GM19455 (cell line): ENCODE measurements around the gene OR1L1.

Experiments
- ATAC-seq: cut with Tn5 transposase; IDR thresholded peaks from one replicate; pipeline ENCODE4 v1.9.1; 2021; ENCODE audit not compliant: unreplicated experiment

OR1L1 gene, protein sequence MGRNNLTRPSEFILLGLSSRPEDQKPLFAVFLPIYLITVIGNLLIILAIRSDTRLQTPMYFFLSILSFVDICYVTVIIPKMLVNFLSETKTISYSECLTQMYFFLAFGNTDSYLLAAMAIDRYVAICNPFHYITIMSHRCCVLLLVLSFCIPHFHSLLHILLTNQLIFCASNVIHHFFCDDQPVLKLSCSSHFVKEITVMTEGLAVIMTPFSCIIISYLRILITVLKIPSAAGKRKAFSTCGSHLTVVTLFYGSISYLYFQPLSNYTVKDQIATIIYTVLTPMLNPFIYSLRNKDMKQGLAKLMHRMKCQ

DNA sequence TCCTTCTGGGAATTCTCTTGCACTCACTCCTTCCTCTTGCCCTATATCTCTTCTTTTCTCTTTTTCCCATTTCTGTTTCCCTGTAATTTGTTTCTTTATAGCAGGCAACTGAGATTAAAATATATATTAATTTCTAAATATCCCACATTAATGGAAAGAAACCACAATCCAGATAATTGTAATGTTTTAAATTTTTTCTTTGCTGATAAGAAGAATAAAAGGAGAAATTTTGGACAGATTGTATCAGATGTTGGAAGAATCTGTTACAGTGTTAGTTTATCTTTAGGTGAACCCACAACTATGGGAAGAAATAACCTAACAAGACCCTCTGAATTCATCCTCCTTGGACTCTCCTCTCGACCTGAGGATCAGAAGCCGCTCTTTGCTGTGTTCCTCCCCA lies at the start of gene OR1L1:
Gene OR1L1 (plus strand): TSS at position 301 of the 400 bp plus-strand sequence. CDS start 0 bp downstream, at position 301.
- ATAC-seq, result no peak

DNA sequence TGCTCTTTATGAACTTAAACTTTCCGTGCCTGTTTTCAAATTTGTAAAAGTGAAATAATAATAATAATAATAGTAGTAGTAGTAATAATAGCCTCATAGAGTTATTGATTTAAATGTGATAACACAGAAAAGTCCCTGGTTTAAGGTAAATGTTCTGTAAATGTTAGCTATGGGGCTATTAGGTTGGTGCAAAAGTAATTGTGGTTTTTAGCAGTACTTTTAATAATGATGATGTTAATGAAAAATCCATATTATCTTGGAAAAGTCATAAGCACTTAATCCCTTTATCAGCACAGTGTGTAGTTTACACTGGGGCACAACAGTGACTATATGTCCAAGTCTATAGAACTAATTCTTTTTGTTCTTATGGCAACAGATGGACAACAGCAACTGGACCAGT lies 47.2 kb upstream of the OR1L1 start, which contains the start of gene OR1Q1:
Gene OR1Q1 (plus strand): TSS at position 377 of the 400 bp plus-strand sequence. CDS start 0 bp downstream, at position 377.
- no peak for ATAC-seq

DNA sequence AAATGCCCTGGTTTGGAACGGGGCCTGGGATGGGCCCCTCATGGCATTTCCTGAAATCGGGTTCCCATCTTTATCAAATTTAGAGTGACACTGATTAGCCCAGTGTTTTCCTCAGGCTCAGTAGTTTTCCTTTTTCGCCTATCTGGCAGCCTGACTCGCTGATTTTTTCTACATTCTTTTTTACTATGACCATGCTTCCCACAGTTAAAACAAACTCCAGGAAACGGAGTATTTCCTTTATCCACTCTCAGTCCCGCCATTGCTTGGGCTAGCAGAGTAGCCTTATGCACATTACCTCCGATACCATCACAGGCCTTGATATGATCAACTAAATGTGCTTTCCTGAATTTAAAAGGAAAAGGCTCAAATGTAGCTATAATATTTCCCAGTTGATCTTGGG lies 41.5 kb upstream of the OR1L1 start:
- no peak for ATAC-seq

DNA sequence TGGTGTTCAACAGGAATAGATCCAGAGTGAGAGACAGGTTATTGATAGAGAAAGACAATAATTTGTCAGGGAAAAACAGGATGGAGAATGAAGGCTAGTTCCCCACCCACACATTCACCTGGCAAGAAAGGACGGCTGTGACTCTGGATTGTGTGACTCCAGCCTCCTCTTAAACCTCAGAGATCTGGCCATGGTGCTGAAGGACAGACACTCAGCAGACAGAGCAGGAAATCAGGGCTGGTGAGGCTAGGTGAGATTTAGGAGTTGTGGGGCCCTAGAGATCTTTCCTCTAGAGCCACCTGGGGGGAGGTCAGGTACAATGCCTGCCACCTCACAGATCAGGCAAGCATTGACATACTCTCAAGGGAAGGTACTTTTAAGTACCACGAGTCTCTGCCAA lies 19.3 kb upstream of the OR1L1 start:
- ATAC-seq, result no peak

DNA sequence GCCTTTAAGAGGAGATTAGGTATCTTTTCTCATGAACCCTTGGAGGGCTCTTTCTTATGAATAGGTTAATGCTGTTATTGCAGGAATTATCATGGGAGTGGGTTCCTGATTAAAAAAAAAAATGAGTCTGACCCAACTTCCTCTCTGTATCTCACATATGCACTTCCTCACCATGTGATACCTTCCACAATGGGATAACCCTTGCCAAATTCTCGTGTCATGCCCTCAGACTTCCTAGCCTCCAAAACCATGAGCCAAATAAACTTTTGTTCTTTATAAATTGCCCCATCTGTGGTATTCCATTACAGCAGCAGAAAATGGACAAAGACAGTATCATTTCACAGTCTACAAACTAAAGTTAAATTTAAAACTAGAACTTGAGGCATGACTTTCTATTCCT lies 5.1 kb upstream of the OR1L1 start:
- no peak for ATAC-seq

DNA sequence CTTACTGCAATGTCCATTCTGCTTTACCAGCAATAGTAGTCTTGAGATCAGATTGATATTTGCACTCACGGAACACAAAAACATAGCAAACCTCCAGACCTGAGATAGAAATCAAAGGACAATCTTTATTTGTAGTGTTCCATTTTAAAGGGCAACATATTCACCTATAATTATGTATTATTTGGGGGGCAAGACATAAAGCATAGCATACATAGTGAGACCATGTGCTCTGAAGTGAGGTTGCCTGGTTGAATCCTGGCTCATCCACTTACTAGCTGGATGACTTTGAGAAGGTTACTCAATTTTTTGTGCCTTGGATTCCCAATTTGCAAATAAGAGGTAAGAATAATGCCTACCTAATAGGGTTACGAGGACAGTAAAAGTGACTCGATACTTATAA lies 4.0 kb upstream of the OR1L1 start, which contains the start of gene OR1B1:
Gene OR1B1 (minus strand): TSS at position 101 of the 400 bp plus-strand sequence.
- no peak for ATAC-seq

DNA sequence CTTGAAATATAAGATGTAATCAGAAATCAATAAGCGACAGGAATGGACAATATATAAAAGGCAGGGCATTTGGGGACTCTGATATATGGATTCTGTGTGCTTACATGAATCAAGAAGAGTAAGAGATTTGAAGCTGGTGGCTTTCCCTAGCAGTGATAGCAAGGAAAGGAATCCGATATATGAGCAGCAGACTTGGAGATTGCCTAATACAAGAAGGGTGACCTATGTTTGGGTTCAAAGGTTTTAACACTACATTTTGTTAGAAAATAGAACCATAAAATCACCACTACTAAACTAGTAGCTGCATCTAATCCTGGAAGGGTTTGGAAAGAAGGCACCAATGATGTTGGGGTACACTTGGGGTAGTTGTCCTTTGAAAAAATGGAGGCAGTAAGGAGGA lies 11.0 kb downstream of the OR1L1 start:
- no peak for ATAC-seq

DNA sequence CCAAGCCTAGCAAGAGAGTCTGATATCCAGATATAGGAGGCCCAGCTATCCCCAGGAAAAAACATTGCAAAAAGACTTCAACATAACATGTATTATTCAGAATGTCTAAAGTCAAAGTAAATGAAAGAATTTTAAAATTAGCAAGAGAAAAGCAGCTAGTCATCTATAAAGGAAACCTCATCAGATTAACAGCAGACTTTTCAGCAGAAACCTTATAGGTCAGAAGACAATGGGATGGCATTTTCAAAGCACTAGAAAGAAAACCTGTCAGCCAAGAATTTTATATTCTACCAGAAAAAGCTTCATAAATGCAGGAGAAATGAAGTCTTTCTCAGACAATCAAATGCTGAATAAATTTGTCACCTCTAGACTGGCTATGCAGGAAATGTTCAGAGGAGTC lies 23.3 kb downstream of the OR1L1 start:
- no peak for ATAC-seq

DNA sequence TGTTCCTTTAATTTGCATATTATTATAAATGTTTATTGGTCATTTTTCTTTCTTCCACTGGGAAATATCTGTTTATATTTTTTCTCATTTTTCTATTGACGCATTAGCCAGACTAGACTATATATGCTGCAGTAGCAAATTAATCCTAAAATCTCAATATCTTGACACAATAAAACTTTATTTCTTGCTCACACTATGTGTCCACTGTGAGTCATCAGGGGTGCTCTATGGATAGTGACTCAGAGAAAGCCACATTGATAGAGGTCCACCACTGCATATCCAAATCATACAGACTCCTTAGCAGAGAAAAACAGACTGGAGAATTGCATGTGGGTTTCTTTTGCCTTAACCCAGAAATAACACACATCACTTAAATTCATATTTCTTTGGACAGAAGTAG lies 34.2 kb downstream of the OR1L1 start:
- ATAC-seq, result no peak
